ENCODE data around the gene ROBO1. TPM values are rescaled to one million over a fixed set of nuclear protein-coding genes. Genes with fewer than 3 reads are reported as not detected.

Gene ROBO1
- total RNA-seq, 1 donor: 69.8 TPM

GRCh38 chr3:78670746-78671145 is 1097.1 kb downstream of the ROBO1 start:
- TF ChIP-seq CTCF (IDR thresholded peaks at IDR 0.05; ENCODE audit: extremely low read depth, low read depth, low read length): no peak
- DNase-seq (ENCODE audit: insufficient read length, low spot score, missing footprints): no peak
- Histone ChIP-seq H3K4me2 (ENCODE audit: insufficient read depth, low read length) (no peak overlapping the region), H3K4me1 (ENCODE audit: insufficient read depth, low read length) (no peaks in the 10 kb centered on the region), H3K9me3 (ENCODE audit: low read depth, low read length) (no peaks in the 10 kb centered on the region), H4K20me1 (ENCODE audit: insufficient read depth, low read length) (no peaks in the 10 kb centered on the region), H3K36me3 (ENCODE audit: insufficient read depth, low read length) (peaks cover 8% of the 10 kb centered on the region), H3K27me3 (ENCODE audit: insufficient read depth, low read length) (no peaks in the 10 kb centered on the region), H3K79me2 (ENCODE audit: insufficient read depth, low read length) (no peaks in the 10 kb centered on the region), H3K4me3 (ENCODE audit: insufficient read depth, low read length) (no peak overlapping the region), H3K27ac (ENCODE audit: low read depth, low read length) (no peak overlapping the region), H2AFZ (ENCODE audit: low read length) (no peak overlapping the region)

- no peak for TF ChIP-seq CTCF (IDR thresholded peaks at IDR 0.05; ENCODE audit: extremely low read depth, low read depth, low read length)
- Histone ChIP-seq H3K79me2 (ENCODE audit: insufficient read depth, low read length) (no peaks in the 10 kb centered on the region), H3K36me3 (ENCODE audit: insufficient read depth, low read length) (peaks cover 8% of the 10 kb centered on the region), H3K4me1 (ENCODE audit: insufficient read depth, low read length) (no peaks in the 10 kb centered on the region), H3K9me3 (ENCODE audit: low read depth, low read length) (no peaks in the 10 kb centered on the region), H3K4me3 (ENCODE audit: insufficient read depth, low read length) (no peak overlapping the region), H3K27me3 (ENCODE audit: insufficient read depth, low read length) (no peaks in the 10 kb centered on the region), H3K27ac (ENCODE audit: low read depth, low read length) (no peak overlapping the region), H4K20me1 (ENCODE audit: insufficient read depth, low read length) (no peaks in the 10 kb centered on the region), H2AFZ (ENCODE audit: low read length) (no peak overlapping the region), H3K4me2 (ENCODE audit: insufficient read depth, low read length) (no peak overlapping the region)
- no peak for DNase-seq (ENCODE audit: insufficient read length, low spot score, missing footprints)
Observed at GRCh38 chr3:78670094-78670493, 1097.7 kb downstream of the ROBO1 start.

GRCh38 chr3:78668302-78668701 is 1099.5 kb downstream of the ROBO1 start:
- TF ChIP-seq CTCF (IDR thresholded peaks at IDR 0.05; ENCODE audit: extremely low read depth, low read depth, low read length): no peak
- no peak for DNase-seq (ENCODE audit: insufficient read length, low spot score, missing footprints)
- Histone ChIP-seq H3K36me3 (ENCODE audit: insufficient read depth, low read length) (peaks cover 8% of the 10 kb centered on the region), H2AFZ (ENCODE audit: low read length) (no peak overlapping the region), H4K20me1 (ENCODE audit: insufficient read depth, low read length) (no peaks in the 10 kb centered on the region), H3K79me2 (ENCODE audit: insufficient read depth, low read length) (no peaks in the 10 kb centered on the region), H3K9me3 (ENCODE audit: low read depth, low read length) (no peaks in the 10 kb centered on the region), H3K27ac (ENCODE audit: low read depth, low read length) (no peak overlapping the region), H3K4me3 (ENCODE audit: insufficient read depth, low read length) (no peak overlapping the region), H3K4me1 (ENCODE audit: insufficient read depth, low read length) (no peaks in the 10 kb centered on the region), H3K4me2 (ENCODE audit: insufficient read depth, low read length) (no peak overlapping the region), H3K27me3 (ENCODE audit: insufficient read depth, low read length) (no peaks in the 10 kb centered on the region)

GRCh38 chr3:78666470-78666800 is 1101.4 kb downstream of the ROBO1 start:
- Histone ChIP-seq H3K4me1 (ENCODE audit: insufficient read depth, low read length) (no peaks in the 10 kb centered on the region), H3K27ac (ENCODE audit: low read depth, low read length) (no peak overlapping the region), H3K4me2 (ENCODE audit: insufficient read depth, low read length) (peak overlapping the region; percentile 41), H3K4me3 (ENCODE audit: insufficient read depth, low read length) (no peak overlapping the region), H3K9me3 (ENCODE audit: low read depth, low read length) (no peaks in the 10 kb centered on the region), H4K20me1 (ENCODE audit: insufficient read depth, low read length) (no peaks in the 10 kb centered on the region), H3K36me3 (ENCODE audit: insufficient read depth, low read length) (peaks cover 8% of the 10 kb centered on the region), H3K79me2 (ENCODE audit: insufficient read depth, low read length) (no peaks in the 10 kb centered on the region), H2AFZ (ENCODE audit: low read length) (peak overlapping the region; percentile 24), H3K27me3 (ENCODE audit: insufficient read depth, low read length) (no peaks in the 10 kb centered on the region)
- no peak for TF ChIP-seq CTCF (IDR thresholded peaks at IDR 0.05; ENCODE audit: extremely low read depth, low read depth, low read length)
- no peak for DNase-seq (ENCODE audit: insufficient read length, low spot score, missing footprints)
